GM23338 (cell line): ENCODE data around the gene HEXA. TPM values are rescaled to one million over a fixed set of nuclear protein-coding genes. Genes with fewer than 3 reads are reported as not detected.

Experiments used
- ATAC-seq: fragments of 200-7000 bp; cut with Tn5 transposase; 3 replicates; pipeline ENCODE4 v1.9.1; 2020
- DNase-seq: peaks from one replicate; pipeline ENCODE4 v3.0.0-alpha.2; 2015; ENCODE audit warnings: low spot score
- H2AFZ ChIP-seq: fragments of 200-600 bp; sonication (generic); 2 replicates; pipeline ENCODE4 v1.8.0; 2016; ENCODE audit warnings: antibody characterized with exemption, mild to moderate bottlenecking, moderate library complexity
- H3F3A ChIP-seq: fragments of 200-600 bp; sonication (generic); replicated peaks from 2 replicates; pipeline ENCODE4 v1.8.0; 2017; ENCODE audit warnings: antibody characterized with exemption, mixed run types, low read depth
- H3K27ac ChIP-seq: fragments of 200-600 bp; sonication (generic); 2 replicates; pipeline ENCODE4 v1.6.1; 2016; ENCODE audit warnings: low read depth
- H3K27me3 ChIP-seq: fragments of 200-600 bp; sonication (generic); 2 replicates; pipeline ENCODE4 v1.8.0; 2016; ENCODE audit warnings: mild to moderate bottlenecking, mixed run types, moderate library complexity; ENCODE audit not compliant: insufficient read depth
- H3K36me3 ChIP-seq: fragments of 200-600 bp; sonication (generic); 2 replicates; pipeline ENCODE4 v1.8.0; 2016; ENCODE audit warnings: mild to moderate bottlenecking; ENCODE audit not compliant: insufficient read depth
- H3K4me1 ChIP-seq: fragments of 200-600 bp; sonication (generic); 2 replicates; pipeline ENCODE4 v1.8.0; 2016; ENCODE audit warnings: mild to moderate bottlenecking, moderate library complexity; ENCODE audit not compliant: insufficient read depth
- H3K4me2 ChIP-seq: fragments of 200-600 bp; sonication (generic); 2 replicates; pipeline ENCODE4 v1.7.1; 2017; ENCODE audit warnings: mixed run types
- H3K4me3 ChIP-seq: fragments of 200-600 bp; sonication (generic); 2 replicates; pipeline ENCODE4 v1.6.1; 2016; ENCODE audit warnings: mixed run types
- H3K79me2 ChIP-seq: fragments of 200-600 bp; sonication (generic); replicated peaks from 2 replicates; pipeline ENCODE4 v1.8.0; 2017; ENCODE audit warnings: mild to moderate bottlenecking; ENCODE audit not compliant: insufficient read depth
- H3K9me2 ChIP-seq: fragments of 200-600 bp; sonication (generic); 2 replicates; pipeline ENCODE4 v1.8.0; 2017; ENCODE audit not compliant: insufficient read depth
- H4K20me1 ChIP-seq: fragments of 200-600 bp; sonication (generic); replicated peaks from 2 replicates; pipeline ENCODE4 v1.8.0; 2017; ENCODE audit warnings: mild to moderate bottlenecking; ENCODE audit not compliant: insufficient read depth
- H3K27ac Mint-ChIP-seq: 2 replicates; pipeline ENCODE4 v1.8.0; 2020; ENCODE audit warnings: inconsistent platforms, mild to moderate bottlenecking, moderate library complexity, mixed read lengths
- H3K27me3 Mint-ChIP-seq: 3 replicates; pipeline ENCODE4 v1.8.0; 2022; ENCODE audit warnings: low read depth, mild to moderate bottlenecking, moderate library complexity, mixed read lengths, inconsistent platforms; ENCODE audit not compliant: insufficient read depth, poor library complexity
- H3K36me3 Mint-ChIP-seq: 3 replicates; pipeline ENCODE4 v1.8.0; 2021; ENCODE audit warnings: low read depth, mild to moderate bottlenecking, inconsistent platforms, moderate library complexity, mixed read lengths
- H3K4me1 Mint-ChIP-seq: 3 replicates; pipeline ENCODE4 v1.8.0; 2020; ENCODE audit warnings: mild to moderate bottlenecking, inconsistent platforms, mixed read lengths
- H3K4me3 Mint-ChIP-seq: 3 replicates; pipeline ENCODE4 v1.8.0; 2021; ENCODE audit warnings: moderate library complexity, mild to moderate bottlenecking, inconsistent platforms, mixed read lengths
- H3K9me3 Mint-ChIP-seq: 3 replicates; pipeline ENCODE4 v1.8.0; 2020; ENCODE audit warnings: moderate library complexity, mild to moderate bottlenecking, inconsistent platforms, mixed read lengths
- CTCF ChIP-seq, 2 experiments: fragments of 200-600 bp in 1 of 2; sonication (generic) in 1 of 2; conservative IDR thresholded peaks; 2 replicates each; pipeline versions ENCODE4 v1.5.1 to v1.6.1; 2016 to 2017; ENCODE audit warnings: antibody characterized with exemption in 2 of 2, low read depth in 2 of 2, mild to moderate bottlenecking in 2 of 2, moderate library complexity in 1 of 2
- REST ChIP-seq: IDR thresholded peaks from one replicate; pipeline ENCODE4 v1.6.1; 2018; ENCODE audit warnings: antibody characterized with exemption; ENCODE audit not compliant: unreplicated experiment
- ZNF462 ChIP-seq: fragments of 250-450 bp; sonication (Bioruptor Pico); IDR thresholded peaks from 2 replicates; pipeline ENCODE4 v1.5.0; 2020; ENCODE audit warnings: mild to moderate bottlenecking, moderate library complexity
- polyA plus RNA-seq: library from polyadenylated mRNA; unstranded; fragments of >200 nt; fragmentation: Nextera tagmentation; extraction: Ambion mirVana; gene quantifications from 2 replicates; pipeline ENCODE4 v1.2.1, GENCODE V29; 2016
- total RNA-seq: library from RNA; depleted of rRNA; stranded (reverse); fragments of >200 nt; shearing (Covaris generic); gene quantifications from 2 replicates; pipeline ENCODE4 v1.2.3, GENCODE V29; 2014

The HEXA gene
- total and polyA plus RNA-seq, 2 experiments from 2014 or later = 43.0 to 43.8 TPM

DNA sequence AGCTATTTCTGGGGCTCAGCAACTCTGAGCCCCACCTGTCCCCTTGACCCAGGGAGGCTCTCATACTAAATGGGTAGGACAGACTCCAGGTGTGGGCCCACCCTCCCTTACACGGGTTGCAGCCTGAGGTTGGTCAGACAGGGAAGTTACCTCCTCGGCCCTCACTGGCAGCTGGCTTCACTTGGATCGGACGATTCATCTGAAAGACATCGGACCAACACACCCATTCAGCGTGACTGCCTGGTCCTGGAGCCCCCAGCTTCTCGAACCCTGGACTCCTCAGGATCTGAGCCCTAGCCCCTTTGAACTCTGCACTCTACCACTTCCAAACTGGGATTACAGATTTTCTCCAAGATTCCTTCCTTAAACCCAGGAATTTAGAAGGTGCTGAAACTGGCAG lies 71.2 kb downstream of the HEXA start (continued):
- no peak for TF ChIP-seq ZNF462 (CRISPR knock-in tag)

DNA sequence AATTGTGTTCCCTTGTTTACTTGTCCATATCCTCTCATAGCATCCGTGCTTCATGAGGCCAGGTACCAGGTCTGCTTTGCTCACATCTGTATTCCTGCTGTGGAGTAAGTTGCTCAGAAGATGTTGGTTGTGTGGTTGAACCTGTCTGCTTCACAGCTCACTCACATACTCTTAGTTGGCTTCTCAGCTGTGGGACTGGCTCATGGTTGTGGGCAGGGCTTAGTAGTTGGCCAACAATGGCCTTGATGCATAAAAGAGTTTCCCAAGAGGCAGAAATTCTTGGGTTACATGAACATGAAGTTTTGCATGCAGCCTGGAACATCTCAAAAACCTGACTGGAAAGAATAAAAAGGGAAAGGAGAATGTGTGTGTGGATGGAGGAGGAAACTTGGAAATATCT lies 72.9 kb downstream of the HEXA start:
- no peaks in the 10 kb centered on the region for H3K9me3 Mint-ChIP-seq
- H3K4me1 Mint-ChIP-seq = no peaks in the 10 kb centered on the region
- H3K4me3 Mint-ChIP-seq = no peak overlapping the region
- no peaks in the 10 kb centered on the region for H3K79me2 ChIP-seq
- H3K27ac Mint-ChIP-seq = no peak overlapping the region
- no peaks in the 10 kb centered on the region for H3K36me3 ChIP-seq
- no peaks in the 10 kb centered on the region for H3K9me2 ChIP-seq
- H3K27ac ChIP-seq = no peak overlapping the region
- DNase-seq = no peak
- H3F3A ChIP-seq = no peaks in the 10 kb centered on the region
- ATAC-seq = no peak
- H3K4me3 ChIP-seq = no peak overlapping the region
- H4K20me1 ChIP-seq = no peaks in the 10 kb centered on the region; the same call in 1 of the 2 replicates
- H2AFZ ChIP-seq = no peak overlapping the region
- H3K27me3 ChIP-seq = no peaks in the 10 kb centered on the region
- no peaks in the 10 kb centered on the region for H3K36me3 Mint-ChIP-seq
- no peak overlapping the region for H3K4me2 ChIP-seq
- H3K4me1 ChIP-seq = no peaks in the 10 kb centered on the region
- H3K27me3 Mint-ChIP-seq = peaks cover 3% of the 10 kb centered on the region
- TF ChIP-seq ZNF462 (CRISPR knock-in tag) = no peak
- no peak for TF ChIP-seq REST
- TF ChIP-seq CTCF (conservative IDR thresholded peaks at IDR 0.05; ENCODE audit: low read depth in 2 of 2) = no peak
